SW480 (cell line): ENCODE data around the gene RAD18.

ENCODE experiments used
- DNase-seq: peaks from one replicate; pipeline ENCODE4 v3.0.0-alpha.2; 2016; ENCODE audit warnings: low spot score

The RAD18 gene

GRCh38 chr3:8895829-8896228 is 67.4 kb downstream of the RAD18 start:
- no peak for DNase-seq

GRCh38 chr3:8893001-8893400 is 70.3 kb downstream of the RAD18 start:
- no peak for DNase-seq

- no peak for DNase-seq
These were observed 71.5 kb downstream of the RAD18 start for GRCh38 chr3:8891774-8892173.

GRCh38 chr3:8891303-8891702 is 72.0 kb downstream of the RAD18 start:
- no peak for DNase-seq

GRCh38 chr3:8888301-8888915 is 74.9 kb downstream of the RAD18 start:
- no peak for DNase-seq

- no peak for DNase-seq
These were observed 75.6 kb downstream of the RAD18 start for GRCh38 chr3:8887435-8888300.

- DNase-seq = no peak
These were observed 76.7 kb downstream of the RAD18 start for GRCh38 chr3:8886546-8886945.

GRCh38 chr3:8885536-8886316 is 77.5 kb downstream of the RAD18 start:
- no peak for DNase-seq

- DNase-seq = no peak
These were observed 78.5 kb downstream of the RAD18 start for GRCh38 chr3:8884630-8885290.

GRCh38 chr3:8882642-8883041 is 80.6 kb downstream of the RAD18 start:
- no peak for DNase-seq

GRCh38 chr3:8882171-8882593 is 81.1 kb downstream of the RAD18 start:
- no peak for DNase-seq

- no peak for DNase-seq
These were observed 83.8 kb downstream of the RAD18 start for GRCh38 chr3:8879347-8879944.

GRCh38 chr3:8875836-8876235 is 87.4 kb downstream of the RAD18 start:
- DNase-seq = no peak

GRCh38 chr3:8873740-8874139 is 89.5 kb downstream of the RAD18 start:
- no peak for DNase-seq

GRCh38 chr3:8872261-8872660 is 91.0 kb downstream of the RAD18 start:
- no peak for DNase-seq

- DNase-seq = no peak
These were observed 92.0 kb downstream of the RAD18 start for GRCh38 chr3:8871306-8871705.

- no peak for DNase-seq
These were observed 93.1 kb downstream of the RAD18 start for GRCh38 chr3:8870134-8870533.

- peak; percentile 27 for DNase-seq
These were observed 93.7 kb downstream of the RAD18 start for GRCh38 chr3:8869613-8870012.

- no peak for DNase-seq
These were observed 94.3 kb downstream of the RAD18 start for GRCh38 chr3:8868996-8869395.

GRCh38 chr3:8867646-8868045 is 95.6 kb downstream of the RAD18 start:
- DNase-seq = no peak

GRCh38 chr3:8865697-8866096 is 97.6 kb downstream of the RAD18 start:
- no peak for DNase-seq
